Peyer's patch (tissue), 4 donors: ENCODE data around the gene MT2A.

Experiments used
- CTCF ChIP-seq, 6 experiments: fragments of 450-650 bp in 4 of 6; fragments of 200-600 bp in 2 of 6; sonication (generic) in 1 of 6; IDR thresholded peaks; one replicate each; pipeline ENCODE4 v1.5.1; 2017 to 2019; ENCODE audit warnings: antibody characterized with exemption in 6 of 6, mild to moderate bottlenecking in 3 of 6, moderate library complexity in 1 of 6
- POLR2A ChIP-seq, 2 donors: fragments of 450-650 bp; IDR thresholded peaks; one replicate each; pipeline ENCODE4 v1.5.1; 2017; ENCODE audit warnings: antibody characterized with exemption in 2 of 2, mild to moderate bottlenecking in 2 of 2, moderate library complexity in 2 of 2

GRCh38 chr16:56629531-56629930 is 21.1 kb downstream of the MT2A start:
- TF ChIP-seq POLR2A (IDR thresholded peaks at IDR 0.05) (no peak), CTCF (IDR thresholded peaks at IDR 0.05) (no peak)
